GM23338 (cell line): ENCODE data around the gene PKN3. TPM values are rescaled to one million over a fixed set of nuclear protein-coding genes. Genes with fewer than 3 reads are reported as not detected.

Experiments
- ATAC-seq: fragments of 200-7000 bp; cut with Tn5 transposase; 3 replicates; pipeline ENCODE4 v1.9.1; 2020
- DNase-seq: peaks from one replicate; pipeline ENCODE4 v3.0.0-alpha.2; 2015; ENCODE audit warnings: low spot score
- H2AFZ ChIP-seq: fragments of 200-600 bp; sonication (generic); 2 replicates; pipeline ENCODE4 v1.8.0; 2016; ENCODE audit warnings: antibody characterized with exemption, mild to moderate bottlenecking, moderate library complexity
- H3F3A ChIP-seq: fragments of 200-600 bp; sonication (generic); replicated peaks from 2 replicates; pipeline ENCODE4 v1.8.0; 2017; ENCODE audit warnings: antibody characterized with exemption, mixed run types, low read depth
- H3K27ac ChIP-seq: fragments of 200-600 bp; sonication (generic); 2 replicates; pipeline ENCODE4 v1.6.1; 2016; ENCODE audit warnings: low read depth
- H3K27me3 ChIP-seq: fragments of 200-600 bp; sonication (generic); 2 replicates; pipeline ENCODE4 v1.8.0; 2016; ENCODE audit warnings: mild to moderate bottlenecking, mixed run types, moderate library complexity; ENCODE audit not compliant: insufficient read depth
- H3K36me3 ChIP-seq: fragments of 200-600 bp; sonication (generic); 2 replicates; pipeline ENCODE4 v1.8.0; 2016; ENCODE audit warnings: mild to moderate bottlenecking; ENCODE audit not compliant: insufficient read depth
- H3K4me1 ChIP-seq: fragments of 200-600 bp; sonication (generic); 2 replicates; pipeline ENCODE4 v1.8.0; 2016; ENCODE audit warnings: mild to moderate bottlenecking, moderate library complexity; ENCODE audit not compliant: insufficient read depth
- H3K4me2 ChIP-seq: fragments of 200-600 bp; sonication (generic); 2 replicates; pipeline ENCODE4 v1.7.1; 2017; ENCODE audit warnings: mixed run types
- H3K4me3 ChIP-seq: fragments of 200-600 bp; sonication (generic); 2 replicates; pipeline ENCODE4 v1.6.1; 2016; ENCODE audit warnings: mixed run types
- H3K79me2 ChIP-seq: fragments of 200-600 bp; sonication (generic); replicated peaks from 2 replicates; pipeline ENCODE4 v1.8.0; 2017; ENCODE audit warnings: mild to moderate bottlenecking; ENCODE audit not compliant: insufficient read depth
- H3K9me2 ChIP-seq: fragments of 200-600 bp; sonication (generic); 2 replicates; pipeline ENCODE4 v1.8.0; 2017; ENCODE audit not compliant: insufficient read depth
- H4K20me1 ChIP-seq: fragments of 200-600 bp; sonication (generic); replicated peaks from 2 replicates; pipeline ENCODE4 v1.8.0; 2017; ENCODE audit warnings: mild to moderate bottlenecking; ENCODE audit not compliant: insufficient read depth
- H3K27ac Mint-ChIP-seq: 2 replicates; pipeline ENCODE4 v1.8.0; 2020; ENCODE audit warnings: inconsistent platforms, mild to moderate bottlenecking, moderate library complexity, mixed read lengths
- H3K27me3 Mint-ChIP-seq: 3 replicates; pipeline ENCODE4 v1.8.0; 2022; ENCODE audit warnings: low read depth, mild to moderate bottlenecking, moderate library complexity, mixed read lengths, inconsistent platforms; ENCODE audit not compliant: insufficient read depth, poor library complexity
- H3K36me3 Mint-ChIP-seq: 3 replicates; pipeline ENCODE4 v1.8.0; 2021; ENCODE audit warnings: low read depth, mild to moderate bottlenecking, inconsistent platforms, moderate library complexity, mixed read lengths
- H3K4me1 Mint-ChIP-seq: 3 replicates; pipeline ENCODE4 v1.8.0; 2020; ENCODE audit warnings: mild to moderate bottlenecking, inconsistent platforms, mixed read lengths
- H3K4me3 Mint-ChIP-seq: 3 replicates; pipeline ENCODE4 v1.8.0; 2021; ENCODE audit warnings: moderate library complexity, mild to moderate bottlenecking, inconsistent platforms, mixed read lengths
- H3K9me3 Mint-ChIP-seq: 3 replicates; pipeline ENCODE4 v1.8.0; 2020; ENCODE audit warnings: moderate library complexity, mild to moderate bottlenecking, inconsistent platforms, mixed read lengths
- EZH2phosphoT487 ChIP-seq: fragments of 200-600 bp; sonication (generic); IDR thresholded peaks from one replicate; pipeline ENCODE4 v1.8.1; 2018; ENCODE audit warnings: antibody characterized with exemption; ENCODE audit not compliant: unreplicated experiment
- NANOG ChIP-seq: IDR thresholded peaks from 2 replicates; pipeline ENCODE4 v1.6.1; 2016; ENCODE audit warnings: antibody characterized with exemption, borderline replicate concordance
- POLR2AphosphoS5 ChIP-seq: IDR thresholded peaks from 2 replicates; pipeline ENCODE4 v1.6.1; 2016; ENCODE audit warnings: antibody characterized with exemption, low read depth
- STAT1 ChIP-seq: IDR thresholded peaks from one replicate; pipeline ENCODE4 v1.6.1; 2016; ENCODE audit warnings: antibody characterized with exemption; ENCODE audit not compliant: unreplicated experiment
- ZNF331 ChIP-seq: fragments of 250-450 bp; sonication (Bioruptor Pico); IDR thresholded peaks from 2 replicates; pipeline ENCODE4 v1.5.0; 2020; ENCODE audit warnings: low read depth, mild to moderate bottlenecking, moderate library complexity
- polyA plus RNA-seq: library from polyadenylated mRNA; unstranded; fragments of >200 nt; fragmentation: Nextera tagmentation; extraction: Ambion mirVana; gene quantifications from 2 replicates; pipeline ENCODE4 v1.2.1, GENCODE V29; 2016
- total RNA-seq: library from RNA; depleted of rRNA; stranded (reverse); fragments of >200 nt; shearing (Covaris generic); gene quantifications from 2 replicates; pipeline ENCODE4 v1.2.3, GENCODE V29; 2014
- TF ChIP-seq, protein P1 (sequence below): fragments of 250-450 bp; sonication (Bioruptor Pico); IDR thresholded peaks from 2 replicates; pipeline ENCODE4 v1.5.0; 2020; ENCODE audit warnings: mild to moderate bottlenecking, moderate library complexity
- TF ChIP-seq, protein P2 (sequence below): IDR thresholded peaks from 2 replicates; pipeline ENCODE4 v1.6.1; 2016; ENCODE audit warnings: antibody characterized with exemption
- TF ChIP-seq, protein P3 (sequence below), 2 experiments: fragments of 200-600 bp in 1 of 2; sonication (generic) in 1 of 2; conservative IDR thresholded peaks; 2 replicates each; pipeline versions ENCODE4 v1.5.1 to v1.6.1; 2016 to 2017; ENCODE audit warnings: antibody characterized with exemption in 2 of 2, low read depth in 2 of 2, mild to moderate bottlenecking in 2 of 2, moderate library complexity in 1 of 2

Gene PKN3
- total and polyA plus RNA-seq, 2 experiments from 2014 or later: 6.2 to 17.7 TPM

DNA sequence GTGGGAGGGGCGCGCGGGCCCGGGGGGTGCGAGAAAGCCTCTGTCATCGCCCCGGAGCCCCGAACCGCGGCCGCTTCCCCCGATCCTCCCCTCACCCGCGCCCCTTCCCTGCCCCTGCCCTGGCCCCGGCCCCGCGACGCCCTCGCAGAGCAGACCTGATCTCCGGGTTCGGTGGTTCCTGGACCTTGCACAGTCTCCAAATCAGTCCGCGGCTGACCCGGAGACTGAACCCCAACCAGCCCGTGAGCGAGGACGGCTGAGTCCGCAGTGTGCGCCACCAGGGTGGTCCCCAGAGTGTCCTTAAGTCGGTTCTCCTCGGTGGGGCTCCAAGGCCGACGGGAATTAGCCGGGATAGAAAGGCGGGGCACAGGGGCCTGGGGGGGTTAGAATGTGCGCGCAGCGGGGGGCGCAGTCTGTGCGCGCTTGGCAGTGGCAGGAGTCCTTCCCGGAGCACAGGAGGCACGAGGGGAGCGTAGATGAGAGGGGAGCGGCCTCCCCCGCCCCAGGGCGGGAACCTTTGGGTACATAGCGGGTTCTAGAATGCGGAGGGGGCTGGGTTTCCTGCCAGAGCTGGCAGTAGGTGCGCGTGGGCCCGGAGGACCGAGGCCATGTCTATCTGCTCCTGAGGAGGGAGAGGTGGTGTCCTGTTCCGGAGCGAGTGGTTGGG lies 779 bp downstream of the PKN3 start:
- Histone ChIP-seq H3K4me1 (peaks cover 5% of the 10 kb centered on the region; the same call in 1 of the 2 replicates), H3K27me3 (no peaks in the 10 kb centered on the region; the same call in 1 of the 2 replicates), H4K20me1 (0 out of 2 replicates have a peak, but pooled peaks cover 2% of the 10 kb centered on the region), H3K9me2 (no peaks in the 10 kb centered on the region), H2AFZ (peak overlapping the region; percentile 96), H3F3A (peaks cover 27% of the 10 kb centered on the region), H3K79me2 (no peaks in the 10 kb centered on the region), H3K36me3 (no peaks in the 10 kb centered on the region), H3K4me3 (peak overlapping the region; percentile 83), H3K4me2 (peak overlapping the region; percentile 86), H3K27ac (no peak overlapping the region)
- H3K27me3 Mint-ChIP-seq: peaks cover 21% of the 10 kb centered on the region
- ATAC-seq (peak; percentile 35), DNase-seq (peak; percentile 72)
- no peaks in the 10 kb centered on the region; the same call in 2 of the 3 replicates for H3K36me3 Mint-ChIP-seq
- no peak overlapping the region for H3K27ac Mint-ChIP-seq
- no peaks in the 10 kb centered on the region; the same call in 2 of the 3 replicates for H3K9me3 Mint-ChIP-seq
- H3K4me1 Mint-ChIP-seq: peaks cover 5% of the 10 kb centered on the region; the same call in 1 of the 3 replicates
- peak overlapping the region; percentile 83 for H3K4me3 Mint-ChIP-seq
- TF ChIP-seq ZNF331 (CRISPR knock-in tag) (no peak), POLR2AphosphoS5 (0 out of 2 replicates have a peak, but pooled peaks have one; percentile 8), STAT1 (no peak)

DNA sequence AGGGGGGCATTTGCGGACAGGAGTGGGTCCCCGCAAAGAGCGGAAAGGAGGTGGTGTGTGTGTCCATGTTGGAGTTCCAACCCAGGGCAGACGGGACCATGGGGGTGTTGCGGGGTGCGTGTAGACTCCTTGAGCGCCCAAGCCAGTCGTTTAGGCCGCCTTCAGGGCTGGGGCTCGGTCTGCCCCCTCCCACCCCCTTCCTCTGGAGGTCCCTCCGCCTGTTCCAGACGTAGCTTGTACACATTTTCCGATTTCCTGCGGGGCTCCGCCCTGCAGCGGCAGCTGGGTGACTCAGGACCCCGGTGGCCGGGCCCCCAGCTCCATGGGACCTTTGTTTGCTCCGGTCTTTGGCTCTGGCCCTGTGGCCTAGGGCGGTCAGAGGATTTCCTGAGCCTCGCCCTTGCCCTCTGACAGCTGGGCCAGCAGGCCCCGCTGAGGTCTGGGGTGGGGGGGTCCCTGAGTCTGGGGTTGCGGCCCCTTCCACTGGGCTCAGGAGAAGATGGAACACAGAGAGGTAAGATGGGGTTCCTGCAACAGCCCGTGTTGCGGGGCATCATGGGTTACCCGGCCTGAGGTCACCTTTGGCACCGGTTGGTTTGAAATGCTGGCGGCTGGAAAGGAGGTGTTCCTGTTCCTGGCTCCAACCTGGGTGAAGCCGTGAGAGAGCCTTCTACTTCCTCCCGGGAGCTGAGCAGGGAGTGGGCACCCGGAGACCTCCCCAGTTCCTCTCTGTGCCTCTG lies 1.5 kb downstream of the PKN3 start:
- H3K9me3 Mint-ChIP-seq: no peaks in the 10 kb centered on the region; the same call in 2 of the 3 replicates
- H3K27ac ChIP-seq: no peak overlapping the region
- no peaks in the 10 kb centered on the region for H3K36me3 ChIP-seq
- no peaks in the 10 kb centered on the region; the same call in 1 of the 2 replicates for H3K27me3 ChIP-seq
- peak overlapping the region; percentile 83 for H3K4me3 ChIP-seq
- peak overlapping the region; percentile 96 for H2AFZ ChIP-seq
- no peaks in the 10 kb centered on the region for H3K9me2 ChIP-seq
- 0 out of 2 replicates have a peak, but pooled peaks cover 2% of the 10 kb centered on the region for H4K20me1 ChIP-seq
- H3K4me1 ChIP-seq: peaks cover 5% of the 10 kb centered on the region; the same call in 1 of the 2 replicates
- no peaks in the 10 kb centered on the region; the same call in 2 of the 3 replicates for H3K36me3 Mint-ChIP-seq
- peaks cover 5% of the 10 kb centered on the region; the same call in 1 of the 3 replicates for H3K4me1 Mint-ChIP-seq
- no peak overlapping the region for H3K27ac Mint-ChIP-seq
- peak overlapping the region; percentile 83 for H3K4me3 Mint-ChIP-seq
- no peak for DNase-seq
- H3K4me2 ChIP-seq: peak overlapping the region; percentile 86
- H3K27me3 Mint-ChIP-seq: peaks cover 14% of the 10 kb centered on the region
- ATAC-seq: peak; percentile 1; the same call in 2 of the 3 replicates
- peaks cover 21% of the 10 kb centered on the region for H3F3A ChIP-seq
- no peaks in the 10 kb centered on the region for H3K79me2 ChIP-seq
- TF ChIP-seq, protein P1, sequence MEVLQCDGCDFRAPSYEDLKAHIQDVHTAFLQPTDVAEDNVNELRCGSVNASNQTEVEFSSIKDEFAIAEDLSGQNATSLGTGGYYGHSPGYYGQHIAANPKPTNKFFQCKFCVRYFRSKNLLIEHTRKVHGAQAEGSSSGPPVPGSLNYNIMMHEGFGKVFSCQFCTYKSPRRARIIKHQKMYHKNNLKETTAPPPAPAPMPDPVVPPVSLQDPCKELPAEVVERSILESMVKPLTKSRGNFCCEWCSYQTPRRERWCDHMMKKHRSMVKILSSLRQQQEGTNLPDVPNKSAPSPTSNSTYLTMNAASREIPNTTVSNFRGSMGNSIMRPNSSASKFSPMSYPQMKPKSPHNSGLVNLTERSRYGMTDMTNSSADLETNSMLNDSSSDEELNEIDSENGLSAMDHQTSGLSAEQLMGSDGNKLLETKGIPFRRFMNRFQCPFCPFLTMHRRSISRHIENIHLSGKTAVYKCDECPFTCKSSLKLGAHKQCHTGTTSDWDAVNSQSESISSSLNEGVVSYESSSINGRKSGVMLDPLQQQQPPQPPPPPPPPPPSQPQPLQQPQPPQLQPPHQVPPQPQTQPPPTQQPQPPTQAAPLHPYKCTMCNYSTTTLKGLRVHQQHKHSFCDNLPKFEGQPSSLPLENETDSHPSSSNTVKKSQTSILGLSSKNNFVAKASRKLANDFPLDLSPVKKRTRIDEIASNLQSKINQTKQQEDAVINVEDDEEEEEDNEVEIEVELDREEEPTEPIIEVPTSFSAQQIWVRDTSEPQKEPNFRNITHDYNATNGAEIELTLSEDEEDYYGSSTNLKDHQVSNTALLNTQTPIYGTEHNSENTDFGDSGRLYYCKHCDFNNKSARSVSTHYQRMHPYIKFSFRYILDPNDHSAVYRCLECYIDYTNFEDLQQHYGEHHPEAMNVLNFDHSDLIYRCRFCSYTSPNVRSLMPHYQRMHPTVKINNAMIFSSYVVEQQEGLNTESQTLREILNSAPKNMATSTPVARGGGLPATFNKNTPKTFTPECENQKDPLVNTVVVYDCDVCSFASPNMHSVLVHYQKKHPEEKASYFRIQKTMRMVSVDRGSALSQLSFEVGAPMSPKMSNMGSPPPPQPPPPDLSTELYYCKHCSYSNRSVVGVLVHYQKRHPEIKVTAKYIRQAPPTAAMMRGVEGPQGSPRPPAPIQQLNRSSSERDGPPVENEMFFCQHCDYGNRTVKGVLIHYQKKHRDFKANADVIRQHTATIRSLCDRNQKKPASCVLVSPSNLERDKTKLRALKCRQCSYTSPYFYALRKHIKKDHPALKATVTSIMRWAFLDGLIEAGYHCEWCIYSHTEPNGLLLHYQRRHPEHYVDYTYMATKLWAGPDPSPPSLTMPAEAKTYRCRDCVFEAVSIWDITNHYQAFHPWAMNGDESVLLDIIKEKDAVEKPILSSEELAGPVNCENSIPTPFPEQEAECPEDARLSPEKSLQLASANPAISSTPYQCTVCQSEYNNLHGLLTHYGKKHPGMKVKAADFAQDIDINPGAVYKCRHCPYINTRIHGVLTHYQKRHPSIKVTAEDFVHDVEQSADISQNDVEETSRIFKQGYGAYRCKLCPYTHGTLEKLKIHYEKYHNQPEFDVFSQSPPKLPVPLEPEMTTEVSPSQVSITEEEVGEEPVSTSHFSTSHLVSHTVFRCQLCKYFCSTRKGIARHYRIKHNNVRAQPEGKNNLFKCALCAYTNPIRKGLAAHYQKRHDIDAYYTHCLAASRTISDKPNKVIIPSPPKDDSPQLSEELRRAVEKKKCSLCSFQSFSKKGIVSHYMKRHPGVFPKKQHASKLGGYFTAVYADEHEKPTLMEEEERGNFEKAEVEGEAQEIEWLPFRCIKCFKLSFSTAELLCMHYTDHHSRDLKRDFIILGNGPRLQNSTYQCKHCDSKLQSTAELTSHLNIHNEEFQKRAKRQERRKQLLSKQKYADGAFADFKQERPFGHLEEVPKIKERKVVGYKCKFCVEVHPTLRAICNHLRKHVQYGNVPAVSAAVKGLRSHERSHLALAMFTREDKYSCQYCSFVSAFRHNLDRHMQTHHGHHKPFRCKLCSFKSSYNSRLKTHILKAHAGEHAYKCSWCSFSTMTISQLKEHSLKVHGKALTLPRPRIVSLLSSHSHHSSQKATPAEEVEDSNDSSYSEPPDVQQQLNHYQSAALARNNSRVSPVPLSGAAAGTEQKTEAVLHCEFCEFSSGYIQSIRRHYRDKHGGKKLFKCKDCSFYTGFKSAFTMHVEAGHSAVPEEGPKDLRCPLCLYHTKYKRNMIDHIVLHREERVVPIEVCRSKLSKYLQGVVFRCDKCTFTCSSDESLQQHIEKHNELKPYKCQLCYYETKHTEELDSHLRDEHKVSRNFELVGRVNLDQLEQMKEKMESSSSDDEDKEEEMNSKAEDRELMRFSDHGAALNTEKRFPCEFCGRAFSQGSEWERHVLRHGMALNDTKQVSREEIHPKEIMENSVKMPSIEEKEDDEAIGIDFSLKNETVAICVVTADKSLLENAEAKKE (CRISPR knock-in tag): no peak
- TF ChIP-seq, protein P2, sequence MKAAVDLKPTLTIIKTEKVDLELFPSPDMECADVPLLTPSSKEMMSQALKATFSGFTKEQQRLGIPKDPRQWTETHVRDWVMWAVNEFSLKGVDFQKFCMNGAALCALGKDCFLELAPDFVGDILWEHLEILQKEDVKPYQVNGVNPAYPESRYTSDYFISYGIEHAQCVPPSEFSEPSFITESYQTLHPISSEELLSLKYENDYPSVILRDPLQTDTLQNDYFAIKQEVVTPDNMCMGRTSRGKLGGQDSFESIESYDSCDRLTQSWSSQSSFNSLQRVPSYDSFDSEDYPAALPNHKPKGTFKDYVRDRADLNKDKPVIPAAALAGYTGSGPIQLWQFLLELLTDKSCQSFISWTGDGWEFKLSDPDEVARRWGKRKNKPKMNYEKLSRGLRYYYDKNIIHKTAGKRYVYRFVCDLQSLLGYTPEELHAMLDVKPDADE: no peak
- TF ChIP-seq EZH2phosphoT487: no peak
- no peak for TF ChIP-seq ZNF331 (CRISPR knock-in tag)
- TF ChIP-seq NANOG: no peak
- no peak for TF ChIP-seq STAT1
- no peak for TF ChIP-seq POLR2AphosphoS5
- TF ChIP-seq, protein P3, sequence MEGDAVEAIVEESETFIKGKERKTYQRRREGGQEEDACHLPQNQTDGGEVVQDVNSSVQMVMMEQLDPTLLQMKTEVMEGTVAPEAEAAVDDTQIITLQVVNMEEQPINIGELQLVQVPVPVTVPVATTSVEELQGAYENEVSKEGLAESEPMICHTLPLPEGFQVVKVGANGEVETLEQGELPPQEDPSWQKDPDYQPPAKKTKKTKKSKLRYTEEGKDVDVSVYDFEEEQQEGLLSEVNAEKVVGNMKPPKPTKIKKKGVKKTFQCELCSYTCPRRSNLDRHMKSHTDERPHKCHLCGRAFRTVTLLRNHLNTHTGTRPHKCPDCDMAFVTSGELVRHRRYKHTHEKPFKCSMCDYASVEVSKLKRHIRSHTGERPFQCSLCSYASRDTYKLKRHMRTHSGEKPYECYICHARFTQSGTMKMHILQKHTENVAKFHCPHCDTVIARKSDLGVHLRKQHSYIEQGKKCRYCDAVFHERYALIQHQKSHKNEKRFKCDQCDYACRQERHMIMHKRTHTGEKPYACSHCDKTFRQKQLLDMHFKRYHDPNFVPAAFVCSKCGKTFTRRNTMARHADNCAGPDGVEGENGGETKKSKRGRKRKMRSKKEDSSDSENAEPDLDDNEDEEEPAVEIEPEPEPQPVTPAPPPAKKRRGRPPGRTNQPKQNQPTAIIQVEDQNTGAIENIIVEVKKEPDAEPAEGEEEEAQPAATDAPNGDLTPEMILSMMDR (conservative IDR thresholded peaks at IDR 0.05; ENCODE audit: low read depth in 2 of 2): no peak
